ENCODE data around the gene FLNB.

GRCh38 chr3:58107597-58107996, 99.4 kb downstream of the FLNB start:
- TF ChIP-seq SIN3A (IDR thresholded peaks at IDR 0.05; ENCODE audit: borderline replicate concordance, insufficient read depth, low read length) = no peak
- TF ChIP-seq TAF1 (IDR thresholded peaks at IDR 0.05; ENCODE audit: borderline replicate concordance, insufficient read depth, low read length) = no peak
- TF ChIP-seq, protein P1, sequence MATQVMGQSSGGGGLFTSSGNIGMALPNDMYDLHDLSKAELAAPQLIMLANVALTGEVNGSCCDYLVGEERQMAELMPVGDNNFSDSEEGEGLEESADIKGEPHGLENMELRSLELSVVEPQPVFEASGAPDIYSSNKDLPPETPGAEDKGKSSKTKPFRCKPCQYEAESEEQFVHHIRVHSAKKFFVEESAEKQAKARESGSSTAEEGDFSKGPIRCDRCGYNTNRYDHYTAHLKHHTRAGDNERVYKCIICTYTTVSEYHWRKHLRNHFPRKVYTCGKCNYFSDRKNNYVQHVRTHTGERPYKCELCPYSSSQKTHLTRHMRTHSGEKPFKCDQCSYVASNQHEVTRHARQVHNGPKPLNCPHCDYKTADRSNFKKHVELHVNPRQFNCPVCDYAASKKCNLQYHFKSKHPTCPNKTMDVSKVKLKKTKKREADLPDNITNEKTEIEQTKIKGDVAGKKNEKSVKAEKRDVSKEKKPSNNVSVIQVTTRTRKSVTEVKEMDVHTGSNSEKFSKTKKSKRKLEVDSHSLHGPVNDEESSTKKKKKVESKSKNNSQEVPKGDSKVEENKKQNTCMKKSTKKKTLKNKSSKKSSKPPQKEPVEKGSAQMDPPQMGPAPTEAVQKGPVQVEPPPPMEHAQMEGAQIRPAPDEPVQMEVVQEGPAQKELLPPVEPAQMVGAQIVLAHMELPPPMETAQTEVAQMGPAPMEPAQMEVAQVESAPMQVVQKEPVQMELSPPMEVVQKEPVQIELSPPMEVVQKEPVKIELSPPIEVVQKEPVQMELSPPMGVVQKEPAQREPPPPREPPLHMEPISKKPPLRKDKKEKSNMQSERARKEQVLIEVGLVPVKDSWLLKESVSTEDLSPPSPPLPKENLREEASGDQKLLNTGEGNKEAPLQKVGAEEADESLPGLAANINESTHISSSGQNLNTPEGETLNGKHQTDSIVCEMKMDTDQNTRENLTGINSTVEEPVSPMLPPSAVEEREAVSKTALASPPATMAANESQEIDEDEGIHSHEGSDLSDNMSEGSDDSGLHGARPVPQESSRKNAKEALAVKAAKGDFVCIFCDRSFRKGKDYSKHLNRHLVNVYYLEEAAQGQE (IDR thresholded peaks at IDR 0.05; ENCODE audit: insufficient read depth in 1 of 2, low read depth in 2 of 2, low read length in 2 of 2) = no peak
- TF ChIP-seq POLR2AphosphoS5 (IDR thresholded peaks at IDR 0.05; ENCODE audit: low read depth, low read length) = no peak
- TF ChIP-seq FOXP2 (optimal IDR thresholded peaks at IDR 0.05; ENCODE audit: borderline replicate concordance, extremely low read depth, extremely low read length, insufficient read depth) = no peak

Measured in PFSK-1 (cell line).